SU-DHL-6 (cell line): ENCODE measurements around the gene RAB1A.

Source experiments
- H2AFZ ChIP-seq: fragments of 200-600 bp; sonication (generic); 2 replicates; pipeline ENCODE4 v1.6.1; 2014; ENCODE audit warnings: low read depth, mild to moderate bottlenecking, moderate library complexity, mixed read lengths, antibody characterized with exemption, low read length; ENCODE audit not compliant: severe bottlenecking
- H3F3A ChIP-seq: fragments of 200-600 bp; shearing (Covaris generic); 2 replicates; pipeline ENCODE4 v1.6.0; 2016; ENCODE audit warnings: antibody characterized with exemption, mild to moderate bottlenecking; ENCODE audit not compliant: insufficient read depth
- H3K27ac ChIP-seq: fragments of 200-600 bp; sonication (generic); 2 replicates; pipeline ENCODE4 v1.5.1; 2016; ENCODE audit warnings: low read depth, mild to moderate bottlenecking, low read length, moderate library complexity, mixed read lengths
- H3K27me3 ChIP-seq: fragments of 200-600 bp; sonication (generic), shearing (Covaris generic); 2 replicates; pipeline ENCODE4 v1.6.0; 2014; ENCODE audit warnings: mild to moderate bottlenecking, low read length
- H3K36me3 ChIP-seq: fragments of 200-600 bp; sonication (generic); 2 replicates; pipeline ENCODE4 v1.6.1; 2014; ENCODE audit warnings: mild to moderate bottlenecking, low read length, mixed read lengths
- H3K4me2 ChIP-seq: fragments of 300-600, 200-600 bp; shearing (Covaris generic), sonication (generic); 2 replicates; pipeline ENCODE4 v1.6.0; 2014; ENCODE audit warnings: low read length, low read depth, mild to moderate bottlenecking; ENCODE audit not compliant: poor library complexity, severe bottlenecking
- H3K4me3 ChIP-seq: fragments of 200-600 bp; sonication (generic); 2 replicates; pipeline ENCODE4 v1.5.1; 2014; ENCODE audit warnings: antibody characterized with exemption, low read length, mild to moderate bottlenecking, mixed read lengths; ENCODE audit not compliant: insufficient read depth, poor library complexity, severe bottlenecking
- H3K79me2 ChIP-seq: fragments of 200-600 bp; sonication (generic); 2 replicates; pipeline ENCODE4 v1.6.1; 2014; ENCODE audit warnings: mild to moderate bottlenecking, low read length, moderate library complexity; ENCODE audit not compliant: insufficient read depth
- H3K9ac ChIP-seq: fragments of 200-600 bp; sonication (generic); 2 replicates; pipeline ENCODE4 v1.7.0; 2014; ENCODE audit warnings: mild to moderate bottlenecking, low read length
- H3K9me2 ChIP-seq: fragments of 200-600 bp; sonication (generic); replicated peaks from 2 replicates; pipeline ENCODE4 v1.6.1; 2014; ENCODE audit warnings: low read length; ENCODE audit not compliant: insufficient read depth
- H3K9me3 ChIP-seq: fragments of 200-600 bp; sonication (generic); 2 replicates; pipeline ENCODE4 v1.6.1; 2014; ENCODE audit warnings: low read length, mixed read lengths; ENCODE audit not compliant: insufficient read depth
- H4K20me1 ChIP-seq: fragments of 200-600 bp; sonication (generic); 2 replicates; pipeline ENCODE4 v1.6.1; 2014; ENCODE audit warnings: low read depth, mild to moderate bottlenecking, antibody characterized with exemption, low read length, moderate library complexity, mixed read lengths
- CTCF ChIP-seq: fragments of 200-600 bp; sonication (generic); IDR thresholded peaks from one replicate; pipeline ENCODE4 v1.5.1; 2017; ENCODE audit warnings: antibody characterized with exemption, mild to moderate bottlenecking, low read length, moderate library complexity; ENCODE audit not compliant: insufficient read depth, poor library complexity, severe bottlenecking
- EZH2phosphoT487 ChIP-seq: fragments of 200-600 bp; sonication (generic), shearing (Covaris generic); conservative IDR thresholded peaks from 2 replicates; pipeline ENCODE4 v1.6.1; 2018; ENCODE audit warnings: mild to moderate bottlenecking, antibody characterized with exemption, low read length, moderate library complexity, mixed read lengths

The RAB1A gene

GRCh38 chr2:65045651-65046050 lies 84.3 kb downstream of the RAB1A start:
- TF ChIP-seq EZH2phosphoT487 (no peak), CTCF (no peak)
- H3K4me3 ChIP-seq, result no peak overlapping the region
- H2AFZ ChIP-seq, result no peak overlapping the region
- H3K27ac ChIP-seq, result no peak overlapping the region
- H3K79me2 ChIP-seq, result no peaks in the 10 kb centered on the region
- no peaks in the 10 kb centered on the region for H3K27me3 ChIP-seq
- H3K9me2 ChIP-seq, result no peaks in the 10 kb centered on the region
- H3F3A ChIP-seq, result no peaks in the 10 kb centered on the region
- peaks cover 7% of the 10 kb centered on the region; the same call in 1 of the 2 replicates for H3K36me3 ChIP-seq
- H4K20me1 ChIP-seq, result no peaks in the 10 kb centered on the region
- no peak overlapping the region for H3K9ac ChIP-seq
- H3K4me2 ChIP-seq, result no peak overlapping the region
- peaks cover 11% of the 10 kb centered on the region; the same call in 1 of the 2 replicates for H3K9me3 ChIP-seq

- no peak overlapping the region for H3K4me2 ChIP-seq
- no peak overlapping the region for H3K27ac ChIP-seq
- no peaks in the 10 kb centered on the region for H3K9me2 ChIP-seq
- H3F3A ChIP-seq, result no peaks in the 10 kb centered on the region; the same call in 1 of the 2 replicates
- peaks cover 7% of the 10 kb centered on the region; the same call in 1 of the 2 replicates for H3K36me3 ChIP-seq
- no peak for TF ChIP-seq EZH2phosphoT487
- no peak for TF ChIP-seq CTCF
- H3K9me3 ChIP-seq, result peaks cover 11% of the 10 kb centered on the region; the same call in 1 of the 2 replicates
- no peaks in the 10 kb centered on the region for H4K20me1 ChIP-seq
- no peak overlapping the region for H3K4me3 ChIP-seq
- H3K27me3 ChIP-seq, result no peaks in the 10 kb centered on the region
- no peaks in the 10 kb centered on the region for H3K79me2 ChIP-seq
- no peak overlapping the region for H2AFZ ChIP-seq
- no peak overlapping the region for H3K9ac ChIP-seq
Observed at GRCh38 chr2:65044097-65044735, 85.7 kb downstream of the RAB1A start.

- Histone ChIP-seq H3K9ac (no peak overlapping the region), H3K36me3 (peaks cover 9% of the 10 kb centered on the region; the same call in 1 of the 2 replicates), H3K27ac (no peak overlapping the region), H3K27me3 (no peaks in the 10 kb centered on the region), H3K9me3 (peaks cover 11% of the 10 kb centered on the region; the same call in 1 of the 2 replicates), H3K4me3 (no peak overlapping the region), H3K4me2 (no peak overlapping the region), H3K79me2 (no peaks in the 10 kb centered on the region), H2AFZ (no peak overlapping the region), H4K20me1 (no peaks in the 10 kb centered on the region), H3K9me2 (no peaks in the 10 kb centered on the region), H3F3A (no peaks in the 10 kb centered on the region; the same call in 1 of the 2 replicates)
- no peak for TF ChIP-seq EZH2phosphoT487
- no peak for TF ChIP-seq CTCF
Observed at GRCh38 chr2:65043001-65043400, 86.9 kb downstream of the RAB1A start.
